ENCODE data around the gene ITPRIPL2. TPM values are rescaled to one million over a fixed set of nuclear protein-coding genes. Genes with fewer than 3 reads are reported as not detected.

ITPRIPL2 gene
- total RNA-seq, 1 experiment from 2014 or later, result 5.3 TPM

DNA sequence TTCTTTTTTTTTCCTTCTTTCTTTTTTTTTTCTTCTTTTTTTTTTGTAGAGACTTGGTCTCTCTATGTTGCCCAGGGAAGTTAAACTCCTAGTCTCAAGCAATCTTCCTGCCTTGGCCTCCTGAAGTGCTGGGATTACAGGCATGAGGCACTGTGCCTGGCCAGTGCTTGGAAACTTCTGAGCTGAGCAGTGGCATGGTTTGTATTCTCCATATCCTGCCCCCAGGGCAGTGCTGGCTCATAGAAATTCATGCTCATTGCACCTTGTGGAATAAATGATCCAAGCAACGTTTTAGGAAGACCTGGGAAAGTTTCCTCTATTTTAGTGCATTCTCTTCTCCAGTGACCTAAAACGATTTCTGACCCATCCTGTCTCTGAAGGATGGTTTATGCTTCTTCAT, 37.5 kb downstream of the ITPRIPL2 start (continued):
- TF ChIP-seq GTF2I (CRISPR knock-in tag; conservative IDR thresholded peaks at IDR 0.05) (no peak), KAT7 (CRISPR knock-in tag; IDR thresholded peaks at IDR 0.05; ENCODE audit: borderline replicate concordance) (no peak), MXD4 (CRISPR knock-in tag; IDR thresholded peaks at IDR 0.05; ENCODE audit: borderline replicate concordance) (no peak), ETV6 (CRISPR knock-in tag; IDR thresholded peaks at IDR 0.05) (no peak), RORB (CRISPR knock-in tag; IDR thresholded peaks at IDR 0.05) (no peak), NFE2L1 (CRISPR knock-in tag; IDR thresholded peaks at IDR 0.05) (no peak)
- TF ChIP-seq, protein P1, sequence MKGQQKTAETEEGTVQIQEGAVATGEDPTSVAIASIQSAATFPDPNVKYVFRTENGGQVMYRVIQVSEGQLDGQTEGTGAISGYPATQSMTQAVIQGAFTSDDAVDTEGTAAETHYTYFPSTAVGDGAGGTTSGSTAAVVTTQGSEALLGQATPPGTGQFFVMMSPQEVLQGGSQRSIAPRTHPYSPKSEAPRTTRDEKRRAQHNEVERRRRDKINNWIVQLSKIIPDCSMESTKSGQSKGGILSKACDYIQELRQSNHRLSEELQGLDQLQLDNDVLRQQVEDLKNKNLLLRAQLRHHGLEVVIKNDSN (CRISPR knock-in tag; IDR thresholded peaks at IDR 0.05), result no peak
- TF ChIP-seq, protein P2, sequence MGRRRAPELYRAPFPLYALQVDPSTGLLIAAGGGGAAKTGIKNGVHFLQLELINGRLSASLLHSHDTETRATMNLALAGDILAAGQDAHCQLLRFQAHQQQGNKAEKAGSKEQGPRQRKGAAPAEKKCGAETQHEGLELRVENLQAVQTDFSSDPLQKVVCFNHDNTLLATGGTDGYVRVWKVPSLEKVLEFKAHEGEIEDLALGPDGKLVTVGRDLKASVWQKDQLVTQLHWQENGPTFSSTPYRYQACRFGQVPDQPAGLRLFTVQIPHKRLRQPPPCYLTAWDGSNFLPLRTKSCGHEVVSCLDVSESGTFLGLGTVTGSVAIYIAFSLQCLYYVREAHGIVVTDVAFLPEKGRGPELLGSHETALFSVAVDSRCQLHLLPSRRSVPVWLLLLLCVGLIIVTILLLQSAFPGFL (CRISPR knock-in tag; IDR thresholded peaks at IDR 0.05; ENCODE audit: borderline replicate concordance), result no peak

DNA sequence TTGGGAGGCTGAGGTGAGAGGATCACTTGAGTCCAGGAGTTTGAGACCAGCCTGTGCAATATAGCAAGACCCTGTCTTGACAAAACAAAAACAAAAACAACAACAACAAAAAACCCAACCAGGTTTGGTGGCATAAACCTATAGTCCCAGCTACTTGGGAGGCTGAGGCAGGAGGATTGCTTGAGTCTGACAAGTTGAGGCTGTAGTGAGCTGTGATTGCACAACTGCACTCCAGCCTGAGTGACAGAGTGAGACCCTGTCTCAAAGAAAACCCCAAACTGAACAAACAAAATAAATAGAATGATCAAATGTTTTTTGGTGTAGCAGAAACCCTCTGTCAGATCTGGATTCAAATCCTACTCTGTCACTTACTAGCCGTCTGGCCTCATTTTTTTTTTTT, 38.3 kb downstream of the ITPRIPL2 start:
- H3K36me3 Mint-ChIP-seq, result peaks cover 4% of the 10 kb centered on the region; the same call in 1 of the 2 replicates
- ChIA-PET POLR2A (no interaction called here), CTCF (no interaction called here)
- no peak overlapping the region for H3K27ac Mint-ChIP-seq
- ATAC-seq (no peak), DNase-seq (ENCODE audit: low spot score) (no peak)
- peaks cover 72% of the 10 kb centered on the region for H3K27me3 Mint-ChIP-seq (ENCODE audit: low read depth)
- H3K4me1 Mint-ChIP-seq, result no peaks in the 10 kb centered on the region
- H3K9me3 Mint-ChIP-seq, result peaks cover 43% of the 10 kb centered on the region
- no peak overlapping the region for H3K4me3 Mint-ChIP-seq
- TF ChIP-seq IRF2 (CRISPR knock-in tag; IDR thresholded peaks at IDR 0.05; ENCODE audit: borderline replicate concordance, low read depth) (no peak), CREB1 (CRISPR knock-in tag; IDR thresholded peaks at IDR 0.05) (no peak), ZNF396 (CRISPR knock-in tag; IDR thresholded peaks at IDR 0.05; ENCODE audit: borderline replicate concordance) (no peak), ZNF219 (CRISPR knock-in tag; IDR thresholded peaks at IDR 0.05; ENCODE audit: borderline replicate concordance) (no peak), CBFB (CRISPR knock-in tag; IDR thresholded peaks at IDR 0.05; ENCODE audit: low read depth) (no peak), ATF1 (CRISPR knock-in tag; IDR thresholded peaks at IDR 0.05) (no peak), RELA (CRISPR knock-in tag; IDR thresholded peaks at IDR 0.05; ENCODE audit: borderline replicate concordance) (no peak), ZNF138 (CRISPR knock-in tag; conservative IDR thresholded peaks at IDR 0.05) (no peak), SP1 (CRISPR knock-in tag; conservative IDR thresholded peaks at IDR 0.05) (no peak)
- TF ChIP-seq, protein P3, sequence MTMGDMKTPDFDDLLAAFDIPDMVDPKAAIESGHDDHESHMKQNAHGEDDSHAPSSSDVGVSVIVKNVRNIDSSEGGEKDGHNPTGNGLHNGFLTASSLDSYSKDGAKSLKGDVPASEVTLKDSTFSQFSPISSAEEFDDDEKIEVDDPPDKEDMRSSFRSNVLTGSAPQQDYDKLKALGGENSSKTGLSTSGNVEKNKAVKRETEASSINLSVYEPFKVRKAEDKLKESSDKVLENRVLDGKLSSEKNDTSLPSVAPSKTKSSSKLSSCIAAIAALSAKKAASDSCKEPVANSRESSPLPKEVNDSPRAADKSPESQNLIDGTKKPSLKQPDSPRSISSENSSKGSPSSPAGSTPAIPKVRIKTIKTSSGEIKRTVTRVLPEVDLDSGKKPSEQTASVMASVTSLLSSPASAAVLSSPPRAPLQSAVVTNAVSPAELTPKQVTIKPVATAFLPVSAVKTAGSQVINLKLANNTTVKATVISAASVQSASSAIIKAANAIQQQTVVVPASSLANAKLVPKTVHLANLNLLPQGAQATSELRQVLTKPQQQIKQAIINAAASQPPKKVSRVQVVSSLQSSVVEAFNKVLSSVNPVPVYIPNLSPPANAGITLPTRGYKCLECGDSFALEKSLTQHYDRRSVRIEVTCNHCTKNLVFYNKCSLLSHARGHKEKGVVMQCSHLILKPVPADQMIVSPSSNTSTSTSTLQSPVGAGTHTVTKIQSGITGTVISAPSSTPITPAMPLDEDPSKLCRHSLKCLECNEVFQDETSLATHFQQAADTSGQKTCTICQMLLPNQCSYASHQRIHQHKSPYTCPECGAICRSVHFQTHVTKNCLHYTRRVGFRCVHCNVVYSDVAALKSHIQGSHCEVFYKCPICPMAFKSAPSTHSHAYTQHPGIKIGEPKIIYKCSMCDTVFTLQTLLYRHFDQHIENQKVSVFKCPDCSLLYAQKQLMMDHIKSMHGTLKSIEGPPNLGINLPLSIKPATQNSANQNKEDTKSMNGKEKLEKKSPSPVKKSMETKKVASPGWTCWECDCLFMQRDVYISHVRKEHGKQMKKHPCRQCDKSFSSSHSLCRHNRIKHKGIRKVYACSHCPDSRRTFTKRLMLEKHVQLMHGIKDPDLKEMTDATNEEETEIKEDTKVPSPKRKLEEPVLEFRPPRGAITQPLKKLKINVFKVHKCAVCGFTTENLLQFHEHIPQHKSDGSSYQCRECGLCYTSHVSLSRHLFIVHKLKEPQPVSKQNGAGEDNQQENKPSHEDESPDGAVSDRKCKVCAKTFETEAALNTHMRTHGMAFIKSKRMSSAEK (CRISPR knock-in tag; IDR thresholded peaks at IDR 0.05; ENCODE audit: borderline replicate concordance), result no peak
- TF ChIP-seq, protein P4, sequence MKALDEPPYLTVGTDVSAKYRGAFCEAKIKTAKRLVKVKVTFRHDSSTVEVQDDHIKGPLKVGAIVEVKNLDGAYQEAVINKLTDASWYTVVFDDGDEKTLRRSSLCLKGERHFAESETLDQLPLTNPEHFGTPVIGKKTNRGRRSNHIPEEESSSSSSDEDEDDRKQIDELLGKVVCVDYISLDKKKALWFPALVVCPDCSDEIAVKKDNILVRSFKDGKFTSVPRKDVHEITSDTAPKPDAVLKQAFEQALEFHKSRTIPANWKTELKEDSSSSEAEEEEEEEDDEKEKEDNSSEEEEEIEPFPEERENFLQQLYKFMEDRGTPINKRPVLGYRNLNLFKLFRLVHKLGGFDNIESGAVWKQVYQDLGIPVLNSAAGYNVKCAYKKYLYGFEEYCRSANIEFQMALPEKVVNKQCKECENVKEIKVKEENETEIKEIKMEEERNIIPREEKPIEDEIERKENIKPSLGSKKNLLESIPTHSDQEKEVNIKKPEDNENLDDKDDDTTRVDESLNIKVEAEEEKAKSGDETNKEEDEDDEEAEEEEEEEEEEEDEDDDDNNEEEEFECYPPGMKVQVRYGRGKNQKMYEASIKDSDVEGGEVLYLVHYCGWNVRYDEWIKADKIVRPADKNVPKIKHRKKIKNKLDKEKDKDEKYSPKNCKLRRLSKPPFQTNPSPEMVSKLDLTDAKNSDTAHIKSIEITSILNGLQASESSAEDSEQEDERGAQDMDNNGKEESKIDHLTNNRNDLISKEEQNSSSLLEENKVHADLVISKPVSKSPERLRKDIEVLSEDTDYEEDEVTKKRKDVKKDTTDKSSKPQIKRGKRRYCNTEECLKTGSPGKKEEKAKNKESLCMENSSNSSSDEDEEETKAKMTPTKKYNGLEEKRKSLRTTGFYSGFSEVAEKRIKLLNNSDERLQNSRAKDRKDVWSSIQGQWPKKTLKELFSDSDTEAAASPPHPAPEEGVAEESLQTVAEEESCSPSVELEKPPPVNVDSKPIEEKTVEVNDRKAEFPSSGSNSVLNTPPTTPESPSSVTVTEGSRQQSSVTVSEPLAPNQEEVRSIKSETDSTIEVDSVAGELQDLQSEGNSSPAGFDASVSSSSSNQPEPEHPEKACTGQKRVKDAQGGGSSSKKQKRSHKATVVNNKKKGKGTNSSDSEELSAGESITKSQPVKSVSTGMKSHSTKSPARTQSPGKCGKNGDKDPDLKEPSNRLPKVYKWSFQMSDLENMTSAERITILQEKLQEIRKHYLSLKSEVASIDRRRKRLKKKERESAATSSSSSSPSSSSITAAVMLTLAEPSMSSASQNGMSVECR (CRISPR knock-in tag; IDR thresholded peaks at IDR 0.05; ENCODE audit: borderline replicate concordance), result no peak
- TF ChIP-seq, protein P5, sequence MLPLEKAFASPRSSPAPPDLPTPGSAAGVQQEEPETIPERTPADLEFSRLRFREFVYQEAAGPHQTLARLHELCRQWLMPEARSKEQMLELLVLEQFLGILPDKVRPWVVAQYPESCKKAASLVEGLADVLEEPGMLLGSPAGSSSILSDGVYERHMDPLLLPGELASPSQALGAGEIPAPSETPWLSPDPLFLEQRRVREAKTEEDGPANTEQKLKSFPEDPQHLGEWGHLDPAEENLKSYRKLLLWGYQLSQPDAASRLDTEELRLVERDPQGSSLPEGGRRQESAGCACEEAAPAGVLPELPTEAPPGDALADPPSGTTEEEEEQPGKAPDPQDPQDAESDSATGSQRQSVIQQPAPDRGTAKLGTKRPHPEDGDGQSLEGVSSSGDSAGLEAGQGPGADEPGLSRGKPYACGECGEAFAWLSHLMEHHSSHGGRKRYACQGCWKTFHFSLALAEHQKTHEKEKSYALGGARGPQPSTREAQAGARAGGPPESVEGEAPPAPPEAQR (CRISPR knock-in tag; IDR thresholded peaks at IDR 0.05), result no peak
- TF ChIP-seq, protein P6, sequence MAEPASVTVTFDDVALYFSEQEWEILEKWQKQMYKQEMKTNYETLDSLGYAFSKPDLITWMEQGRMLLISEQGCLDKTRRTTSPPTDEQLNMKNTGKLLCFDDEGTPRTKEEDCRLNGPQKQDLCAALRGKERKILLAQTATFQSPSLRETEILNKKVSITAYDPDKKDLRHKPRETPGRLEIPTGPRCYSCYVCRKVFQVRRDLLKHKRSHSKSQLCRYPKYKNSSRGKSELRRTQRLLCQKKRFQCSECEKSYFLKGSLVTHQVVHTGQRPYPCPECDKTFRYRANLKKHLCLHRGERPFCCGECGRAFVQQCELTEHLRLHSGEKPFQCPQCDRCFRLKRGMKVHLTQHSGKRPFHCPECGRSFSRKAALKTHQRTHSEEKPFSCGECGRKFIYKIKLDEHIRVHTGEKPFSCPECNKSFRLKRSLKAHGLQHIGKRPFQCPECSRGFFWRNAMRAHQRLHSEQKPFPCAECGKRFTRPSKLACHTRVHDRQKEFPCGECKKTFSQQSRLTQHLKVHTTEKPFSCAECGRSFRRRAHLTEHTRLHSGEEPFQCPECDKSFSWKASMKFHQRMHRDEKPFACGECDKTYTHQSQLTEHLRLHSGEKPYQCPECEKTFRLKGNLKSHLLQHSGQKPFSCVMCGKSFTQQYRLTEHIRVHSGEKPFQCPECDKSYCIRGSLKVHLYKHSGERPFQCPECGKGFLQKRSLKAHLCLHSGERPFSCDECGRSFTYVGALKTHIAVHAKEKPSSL (CRISPR knock-in tag; conservative IDR thresholded peaks at IDR 0.05), result no peak
- TF ChIP-seq, protein P7, sequence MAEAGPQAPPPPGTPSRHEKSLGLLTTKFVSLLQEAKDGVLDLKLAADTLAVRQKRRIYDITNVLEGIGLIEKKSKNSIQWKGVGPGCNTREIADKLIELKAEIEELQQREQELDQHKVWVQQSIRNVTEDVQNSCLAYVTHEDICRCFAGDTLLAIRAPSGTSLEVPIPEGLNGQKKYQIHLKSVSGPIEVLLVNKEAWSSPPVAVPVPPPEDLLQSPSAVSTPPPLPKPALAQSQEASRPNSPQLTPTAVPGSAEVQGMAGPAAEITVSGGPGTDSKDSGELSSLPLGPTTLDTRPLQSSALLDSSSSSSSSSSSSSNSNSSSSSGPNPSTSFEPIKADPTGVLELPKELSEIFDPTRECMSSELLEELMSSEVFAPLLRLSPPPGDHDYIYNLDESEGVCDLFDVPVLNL (CRISPR knock-in tag; IDR thresholded peaks at IDR 0.05; ENCODE audit: borderline replicate concordance, low read depth), result no peak

All from WTC11 (cell line).